Activated CD4-positive, alpha-beta T cell treated with anti-CD3 and anti-CD28 coated beads, Interleukin-2, amount 10 ng/mL, durations not matched to agents 24 days and 14 days (primary cell): ENCODE measurements around the gene SEZ6. TPM values are rescaled to one million over a fixed set of nuclear protein-coding genes. Genes with fewer than 3 reads are reported as not detected.

Experiments used
- DNase-seq: peaks from one replicate; pipeline ENCODE4 v3.0.0; 2022
- H3K27ac Mint-ChIP-seq: one replicate; pipeline ENCODE4 v1.8.0; 2022; ENCODE audit warnings: mild to moderate bottlenecking, mixed read lengths
- H3K27me3 Mint-ChIP-seq: one replicate; pipeline ENCODE4 v1.8.0; 2022; ENCODE audit warnings: mixed read lengths
- H3K36me3 Mint-ChIP-seq: one replicate; pipeline ENCODE4 v1.8.0; 2022; ENCODE audit warnings: low read depth, mild to moderate bottlenecking, mixed read lengths
- H3K4me1 Mint-ChIP-seq: one replicate; pipeline ENCODE4 v1.8.0; 2021; ENCODE audit warnings: mixed read lengths
- H3K4me3 Mint-ChIP-seq: one replicate; pipeline ENCODE4 v1.8.0; 2022; ENCODE audit warnings: mild to moderate bottlenecking, moderate library complexity, mixed read lengths
- H3K9me3 Mint-ChIP-seq: one replicate; pipeline ENCODE4 v1.8.0; 2021; ENCODE audit warnings: mixed read lengths
- intact Hi-C: fragments of 100-400 bp; cut with micrococcal nuclease; formaldehyde crosslinking; loops from one replicate; pipeline ENCODE4 v1.15.1; 2023
- total RNA-seq: library from RNA; stranded (reverse); gene quantifications from 2 replicates; pipeline ENCODE4 v1.2.3, GENCODE V29; 2022

SEZ6 gene, protein sequence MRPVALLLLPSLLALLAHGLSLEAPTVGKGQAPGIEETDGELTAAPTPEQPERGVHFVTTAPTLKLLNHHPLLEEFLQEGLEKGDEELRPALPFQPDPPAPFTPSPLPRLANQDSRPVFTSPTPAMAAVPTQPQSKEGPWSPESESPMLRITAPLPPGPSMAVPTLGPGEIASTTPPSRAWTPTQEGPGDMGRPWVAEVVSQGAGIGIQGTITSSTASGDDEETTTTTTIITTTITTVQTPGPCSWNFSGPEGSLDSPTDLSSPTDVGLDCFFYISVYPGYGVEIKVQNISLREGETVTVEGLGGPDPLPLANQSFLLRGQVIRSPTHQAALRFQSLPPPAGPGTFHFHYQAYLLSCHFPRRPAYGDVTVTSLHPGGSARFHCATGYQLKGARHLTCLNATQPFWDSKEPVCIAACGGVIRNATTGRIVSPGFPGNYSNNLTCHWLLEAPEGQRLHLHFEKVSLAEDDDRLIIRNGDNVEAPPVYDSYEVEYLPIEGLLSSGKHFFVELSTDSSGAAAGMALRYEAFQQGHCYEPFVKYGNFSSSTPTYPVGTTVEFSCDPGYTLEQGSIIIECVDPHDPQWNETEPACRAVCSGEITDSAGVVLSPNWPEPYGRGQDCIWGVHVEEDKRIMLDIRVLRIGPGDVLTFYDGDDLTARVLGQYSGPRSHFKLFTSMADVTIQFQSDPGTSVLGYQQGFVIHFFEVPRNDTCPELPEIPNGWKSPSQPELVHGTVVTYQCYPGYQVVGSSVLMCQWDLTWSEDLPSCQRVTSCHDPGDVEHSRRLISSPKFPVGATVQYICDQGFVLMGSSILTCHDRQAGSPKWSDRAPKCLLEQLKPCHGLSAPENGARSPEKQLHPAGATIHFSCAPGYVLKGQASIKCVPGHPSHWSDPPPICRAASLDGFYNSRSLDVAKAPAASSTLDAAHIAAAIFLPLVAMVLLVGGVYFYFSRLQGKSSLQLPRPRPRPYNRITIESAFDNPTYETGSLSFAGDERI
- not detected in 2 replicates for total RNA-seq

DNA sequence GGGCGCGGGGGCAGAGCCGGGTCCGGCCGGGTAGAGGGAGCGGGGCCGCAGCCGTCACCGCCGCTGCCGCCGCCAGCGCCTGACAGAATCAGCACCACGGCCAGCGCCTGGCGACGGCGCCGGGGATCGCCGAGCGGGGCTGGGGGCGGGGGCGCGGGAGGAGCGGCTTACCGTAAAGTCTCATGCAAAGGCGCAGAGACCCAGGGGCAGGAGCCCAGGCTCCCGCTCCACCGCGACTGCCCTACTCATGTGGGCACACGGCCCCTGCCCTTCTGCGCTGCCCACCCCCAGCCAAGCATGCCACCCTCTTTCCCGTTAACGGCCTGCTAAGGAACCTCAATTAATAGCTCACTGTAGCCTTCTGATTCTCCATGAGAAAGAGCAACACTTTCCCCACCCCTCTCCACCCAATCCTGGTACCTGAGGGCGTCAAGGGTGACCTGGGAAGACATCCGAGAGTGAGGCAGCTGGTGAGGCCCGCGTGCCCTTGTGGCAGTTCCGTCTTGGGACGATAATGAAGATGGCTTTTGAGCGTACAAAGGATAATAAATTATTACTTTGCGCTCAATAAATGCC, at the start of gene SEZ6:
TSS of gene SEZ6 (minus strand) at position 98 of the 576 bp plus-strand sequence. CDS start 164 bp downstream, outside the sequence.
- no peaks in the 10 kb centered on the region for H3K9me3 Mint-ChIP-seq
- H3K36me3 Mint-ChIP-seq: no peaks in the 10 kb centered on the region
- no peak within 1 kb of the TSS for H3K4me3 Mint-ChIP-seq
- peaks cover 5% of the 10 kb centered on the region for H3K4me1 Mint-ChIP-seq
- H3K27ac Mint-ChIP-seq: no peak within 1 kb of the TSS
- DNase-seq: peak; percentile 93
- peaks cover 58% of the 10 kb centered on the region for H3K27me3 Mint-ChIP-seq
- intact Hi-C loops: no loop called here

DNA sequence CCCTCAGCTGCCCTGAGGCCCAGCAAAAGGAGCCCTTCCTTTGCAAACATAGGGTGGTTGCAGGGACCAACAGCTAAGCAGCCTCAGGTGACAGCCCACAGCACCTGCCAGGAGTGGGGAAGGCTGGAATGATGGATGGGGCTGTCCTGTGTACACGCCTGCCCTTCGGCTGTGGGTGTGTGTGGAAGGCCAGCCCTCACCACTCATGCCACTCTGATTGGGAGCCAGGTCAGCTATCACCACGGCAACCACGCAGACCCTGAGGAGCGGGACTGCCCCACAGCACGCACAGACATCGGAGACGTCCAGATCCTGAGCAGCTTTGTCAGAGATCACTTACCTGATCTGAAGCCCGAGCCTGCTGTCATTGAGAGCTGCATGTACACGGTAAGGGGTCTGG, 49.0 kb upstream of the SEZ6 start:
- peaks cover 3% of the 10 kb centered on the region for H3K27me3 Mint-ChIP-seq
- no peak overlapping the region for H3K27ac Mint-ChIP-seq
- no peak for DNase-seq
- no peaks in the 10 kb centered on the region for H3K9me3 Mint-ChIP-seq
- no peaks in the 10 kb centered on the region for H3K4me1 Mint-ChIP-seq
- H3K4me3 Mint-ChIP-seq: no peak overlapping the region
- no peaks in the 10 kb centered on the region for H3K36me3 Mint-ChIP-seq
- intact Hi-C loops: no loop called here

DNA sequence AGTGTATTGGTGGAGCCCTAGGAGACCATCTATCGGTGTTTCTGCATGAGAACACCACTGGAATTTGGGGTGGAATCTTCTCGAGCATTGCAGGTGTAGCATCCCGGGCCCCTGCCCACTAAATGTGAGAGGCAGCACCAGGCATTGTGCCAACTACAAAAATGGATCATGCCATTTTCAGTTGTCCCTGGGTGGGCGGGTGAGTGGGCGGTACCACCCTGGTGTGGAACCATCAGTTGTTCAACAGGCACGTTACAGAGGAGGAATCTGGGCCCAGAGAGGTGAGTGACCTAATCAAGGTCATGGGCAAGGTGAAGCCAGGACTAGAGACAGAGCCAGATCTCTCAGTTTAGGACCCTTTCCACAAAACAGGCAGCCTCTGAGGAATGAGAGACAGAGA, 45.9 kb upstream of the SEZ6 start:
- no peak for DNase-seq
- Mint-ChIP-seq H3K4me3 (no peak overlapping the region), H3K27me3 (peaks cover 14% of the 10 kb centered on the region), H3K4me1 (no peaks in the 10 kb centered on the region), H3K9me3 (no peaks in the 10 kb centered on the region), H3K36me3 (no peaks in the 10 kb centered on the region), H3K27ac (no peak overlapping the region)
- intact Hi-C loops: no loop called here

DNA sequence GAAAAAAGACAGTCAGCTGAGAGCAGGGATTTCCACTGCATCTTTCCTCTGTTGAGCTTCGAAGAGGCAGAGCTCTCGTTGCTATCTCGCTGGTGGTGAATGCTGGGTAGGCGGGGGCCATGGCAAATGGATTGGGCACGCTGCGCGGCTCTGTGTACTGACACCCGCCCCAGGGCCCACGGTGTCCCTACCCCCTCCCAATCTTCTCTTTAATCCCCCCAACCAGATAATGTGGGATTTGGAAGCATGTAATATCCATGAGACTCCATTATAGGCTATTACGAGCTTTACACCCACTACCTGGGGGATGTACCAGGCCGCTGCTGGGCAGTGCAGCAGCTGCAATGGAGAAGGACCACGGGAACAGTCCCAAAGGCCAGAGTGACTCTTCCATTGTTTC, 45.4 kb upstream of the SEZ6 start:
- intact Hi-C loops: no loop called here
- no peaks in the 10 kb centered on the region for H3K4me1 Mint-ChIP-seq
- no peak for DNase-seq
- H3K27ac Mint-ChIP-seq: no peak overlapping the region
- H3K9me3 Mint-ChIP-seq: no peaks in the 10 kb centered on the region
- H3K27me3 Mint-ChIP-seq: peaks cover 18% of the 10 kb centered on the region
- no peaks in the 10 kb centered on the region for H3K36me3 Mint-ChIP-seq
- no peak overlapping the region for H3K4me3 Mint-ChIP-seq

DNA sequence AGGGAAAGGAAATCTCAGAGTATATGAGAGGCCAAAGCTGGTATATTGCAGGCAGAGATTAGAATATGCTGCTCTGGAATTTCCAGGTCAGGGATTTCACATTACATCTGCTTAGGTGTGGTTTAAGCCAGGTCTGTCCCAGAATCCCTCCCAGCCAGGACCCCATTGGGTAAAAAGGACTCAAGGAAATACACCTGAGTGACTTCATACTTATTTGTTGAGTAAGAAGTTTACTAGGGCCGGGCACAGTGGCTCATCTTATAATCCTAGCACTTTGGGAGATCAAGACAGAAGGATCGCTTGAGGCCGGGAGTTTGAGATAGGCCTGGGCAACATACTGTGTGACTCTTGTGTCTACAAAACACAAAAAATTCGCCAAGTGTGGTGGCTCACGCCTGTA, 44.3 kb upstream of the SEZ6 start:
- DNase-seq: no peak
- H3K4me1 Mint-ChIP-seq: peaks cover 2% of the 10 kb centered on the region
- peaks cover 16% of the 10 kb centered on the region for H3K27me3 Mint-ChIP-seq
- H3K27ac Mint-ChIP-seq: no peak overlapping the region
- H3K36me3 Mint-ChIP-seq: no peaks in the 10 kb centered on the region
- no peaks in the 10 kb centered on the region for H3K9me3 Mint-ChIP-seq
- no peak overlapping the region for H3K4me3 Mint-ChIP-seq
- intact Hi-C loops: no loop called here

DNA sequence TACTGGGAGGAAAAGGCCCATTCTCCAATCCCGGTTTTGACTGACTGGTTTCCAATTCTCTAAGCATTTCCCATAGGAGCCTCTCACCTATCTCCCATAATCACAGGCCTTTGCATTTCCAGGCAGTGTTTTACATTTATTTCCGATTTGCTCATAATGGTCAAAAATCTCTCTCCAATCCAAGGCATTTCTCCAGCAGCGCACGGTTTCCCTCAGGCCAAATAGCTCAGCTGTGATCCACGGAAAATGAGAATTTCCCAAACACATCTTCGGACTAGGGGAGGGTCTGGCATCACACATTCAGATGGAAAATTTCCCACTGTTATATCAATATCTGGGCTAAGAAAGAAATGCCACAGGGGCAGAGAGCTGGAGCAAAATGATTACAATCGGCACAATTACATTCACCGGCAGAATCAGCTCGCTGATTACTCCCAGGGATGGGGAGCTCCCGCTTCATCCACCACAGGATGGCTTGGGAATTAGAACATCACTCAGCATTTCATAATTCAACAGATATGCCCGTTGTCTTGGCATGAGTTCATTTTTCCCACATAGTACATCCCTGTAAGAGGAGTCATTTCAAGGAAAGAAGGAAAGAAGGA, 43.8 kb upstream of the SEZ6 start:
- Mint-ChIP-seq H3K4me1 (peaks cover 2% of the 10 kb centered on the region), H3K4me3 (no peak overlapping the region), H3K9me3 (no peaks in the 10 kb centered on the region), H3K27ac (no peak overlapping the region), H3K36me3 (no peaks in the 10 kb centered on the region), H3K27me3 (peaks cover 16% of the 10 kb centered on the region)
- DNase-seq: no peak
- intact Hi-C loops: no loop called here

DNA sequence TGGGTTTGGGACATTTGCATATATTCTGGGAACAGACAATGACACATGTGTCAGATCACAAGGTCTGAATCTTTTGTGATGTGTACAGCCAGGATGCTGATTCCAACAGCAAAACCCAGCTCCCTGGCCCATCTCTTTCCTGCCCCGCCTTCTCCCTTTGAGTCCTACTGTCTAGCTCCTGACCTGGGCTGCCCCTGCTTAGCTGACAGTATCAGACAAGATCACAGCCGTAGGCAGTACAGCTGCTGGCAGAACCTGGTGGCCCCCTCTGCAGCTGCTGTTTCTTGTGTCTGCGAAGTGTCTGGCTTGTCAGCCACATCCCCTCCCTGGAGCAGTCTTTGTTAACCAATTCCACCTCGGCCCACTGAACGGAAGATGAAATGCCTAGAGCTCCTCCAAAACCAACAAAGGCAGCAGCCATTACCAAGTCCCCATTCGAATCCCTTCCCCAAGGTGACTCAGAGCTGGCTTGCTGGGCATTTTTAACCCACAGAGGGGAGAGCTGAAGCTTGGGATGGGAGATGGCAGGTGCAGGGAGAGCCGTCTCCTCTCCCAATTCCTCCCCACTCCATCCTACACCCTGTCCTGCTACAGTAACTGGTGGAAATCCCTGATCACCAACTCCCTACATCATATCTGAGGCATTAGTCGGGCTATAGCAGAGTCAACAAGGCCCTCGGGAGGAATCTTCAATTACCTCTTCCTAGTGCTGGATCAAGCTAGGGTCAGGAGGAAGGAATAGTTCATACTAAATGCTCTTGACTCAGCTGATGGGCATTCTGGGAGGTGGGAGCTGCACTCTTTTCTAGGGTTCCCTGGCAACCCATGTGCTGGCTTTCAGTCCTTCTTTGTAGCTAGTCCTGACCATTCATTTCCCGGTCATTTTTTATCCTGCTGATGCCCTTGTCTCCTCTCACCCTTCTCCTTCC, 42.9 kb upstream of the SEZ6 start:
- Mint-ChIP-seq H3K9me3 (no peaks in the 10 kb centered on the region), H3K27ac (no peak overlapping the region), H3K27me3 (peaks cover 16% of the 10 kb centered on the region), H3K4me3 (no peak overlapping the region), H3K36me3 (no peaks in the 10 kb centered on the region), H3K4me1 (peaks cover 2% of the 10 kb centered on the region)
- peak; percentile 56 for DNase-seq
- intact Hi-C loops: no loop called here

DNA sequence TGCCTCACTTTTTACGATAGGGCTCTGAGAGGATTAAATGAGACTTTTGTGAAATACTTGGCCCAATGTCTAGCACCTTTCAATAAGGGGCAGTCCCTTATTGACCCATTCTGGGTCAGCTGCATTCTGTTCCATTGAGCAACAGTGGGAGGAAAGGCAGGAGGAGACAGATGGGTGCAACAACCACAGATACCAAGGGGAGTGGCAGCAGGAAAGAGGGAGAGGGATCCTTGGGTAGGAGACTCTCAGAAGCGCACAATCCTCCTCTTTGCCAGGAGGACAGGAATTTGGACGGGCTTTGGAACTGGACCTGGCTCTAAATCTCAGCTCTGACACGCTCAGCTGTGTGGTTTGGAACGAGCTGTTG, 40.6 kb upstream of the SEZ6 start:
- no peak overlapping the region for H3K4me3 Mint-ChIP-seq
- intact Hi-C loops: no loop called here
- no peak overlapping the region for H3K27ac Mint-ChIP-seq

DNA sequence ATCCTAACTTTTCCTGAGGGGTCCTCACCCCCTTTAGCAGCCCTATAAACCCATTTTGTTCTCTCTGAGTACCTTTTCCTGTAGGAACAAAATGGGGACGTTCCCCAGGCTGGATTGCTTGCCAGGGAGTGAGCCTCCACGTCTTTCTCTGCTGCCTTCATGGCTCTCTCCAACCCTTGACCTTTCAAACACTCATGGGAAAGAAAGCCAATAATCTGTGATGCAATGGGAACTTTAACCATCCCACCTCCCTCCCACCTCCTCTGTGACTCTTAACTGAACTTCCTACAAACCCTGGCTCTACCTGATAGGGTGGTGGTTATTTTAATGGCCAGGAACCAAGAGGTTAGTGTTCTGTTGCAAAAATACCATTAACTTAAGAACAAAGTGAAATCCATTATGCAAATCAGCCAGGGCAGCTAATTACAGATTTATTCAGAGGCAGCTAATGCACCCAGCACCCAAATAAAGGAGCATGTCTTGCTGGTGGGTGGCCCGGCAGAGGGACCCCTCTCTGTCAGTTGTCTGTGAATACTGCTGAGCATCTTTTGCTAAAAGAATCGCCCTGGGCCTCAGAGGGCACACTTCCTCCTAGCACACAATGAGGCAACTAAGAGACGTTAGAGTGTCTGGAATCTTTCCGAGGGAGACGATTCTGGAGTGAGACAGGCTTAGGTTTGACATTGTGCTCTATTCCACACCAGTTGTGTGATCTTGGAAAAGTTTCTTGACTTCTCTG, 40.1 kb upstream of the SEZ6 start:
- intact Hi-C loops: no loop called here
- DNase-seq: no peak
- H3K4me3 Mint-ChIP-seq: no peak overlapping the region
- H3K4me1 Mint-ChIP-seq: peaks cover 5% of the 10 kb centered on the region
- peaks cover 16% of the 10 kb centered on the region for H3K27me3 Mint-ChIP-seq
- no peaks in the 10 kb centered on the region for H3K9me3 Mint-ChIP-seq
- no peaks in the 10 kb centered on the region for H3K36me3 Mint-ChIP-seq
- H3K27ac Mint-ChIP-seq: no peak overlapping the region

More for the DNA sequence above, 40.6 kb upstream of the SEZ6 start:
- DNase-seq: no peak
- peaks cover 16% of the 10 kb centered on the region for H3K27me3 Mint-ChIP-seq
- H3K36me3 Mint-ChIP-seq: no peaks in the 10 kb centered on the region
- peaks cover 5% of the 10 kb centered on the region for H3K4me1 Mint-ChIP-seq
- H3K9me3 Mint-ChIP-seq: no peaks in the 10 kb centered on the region

DNA sequence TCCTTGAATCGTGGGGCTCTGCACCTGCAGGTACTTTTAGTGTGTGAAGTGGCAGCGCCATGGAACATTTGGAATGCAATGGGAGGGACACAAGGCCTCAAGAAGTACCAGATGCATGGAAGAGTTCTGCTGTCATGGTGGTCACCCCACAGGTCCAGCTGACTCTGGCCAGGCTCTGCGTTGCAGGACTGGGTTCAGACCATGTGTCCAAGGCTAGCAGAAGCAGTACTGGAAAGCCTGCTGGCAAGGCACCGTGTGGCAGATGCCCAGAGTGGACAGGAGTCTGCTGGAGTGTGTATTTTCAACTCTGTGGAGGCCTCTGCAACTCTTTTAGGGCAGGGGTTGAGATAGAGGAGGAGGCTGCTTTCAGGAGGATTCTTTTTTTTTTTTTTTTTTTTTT, 39.2 kb upstream of the SEZ6 start:
- H3K4me3 Mint-ChIP-seq: no peak overlapping the region
- no peaks in the 10 kb centered on the region for H3K9me3 Mint-ChIP-seq
- H3K36me3 Mint-ChIP-seq: no peaks in the 10 kb centered on the region
- no peak overlapping the region for H3K27ac Mint-ChIP-seq
- peaks cover 16% of the 10 kb centered on the region for H3K27me3 Mint-ChIP-seq
- H3K4me1 Mint-ChIP-seq: peaks cover 5% of the 10 kb centered on the region
- intact Hi-C loops: no loop called here
- no peak for DNase-seq

DNA sequence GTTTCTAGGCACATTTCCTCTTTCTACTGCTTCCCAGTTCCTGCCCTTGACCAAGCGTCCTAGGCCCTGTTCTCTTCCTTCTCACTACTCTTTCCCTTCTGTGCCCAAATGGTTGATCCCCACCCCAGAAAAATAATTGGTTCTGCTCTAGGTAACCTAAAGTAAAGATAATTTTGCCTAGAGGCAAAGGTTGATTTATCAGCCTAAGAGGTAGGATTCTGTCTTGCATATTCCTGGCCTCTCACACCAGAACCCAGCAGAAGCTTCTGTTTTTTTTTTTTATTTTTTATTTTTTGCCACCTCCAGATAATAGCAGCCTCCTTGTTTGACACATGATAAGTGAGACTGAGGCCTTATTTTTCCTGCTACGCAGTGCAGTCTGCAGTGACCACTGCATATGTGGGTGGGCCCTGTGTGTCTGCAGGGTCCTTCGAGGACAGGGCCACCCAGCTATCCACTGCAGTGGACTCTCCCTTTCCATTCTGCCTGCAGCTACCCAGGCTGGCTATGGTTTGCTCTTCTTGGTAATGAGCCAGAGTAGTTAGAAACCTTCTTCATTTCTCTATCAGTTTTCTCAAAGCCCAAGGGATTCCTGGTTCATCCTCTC, 37.8 kb upstream of the SEZ6 start:
- Mint-ChIP-seq H3K27ac (no peak overlapping the region), H3K4me3 (no peak overlapping the region), H3K36me3 (no peaks in the 10 kb centered on the region), H3K27me3 (peaks cover 10% of the 10 kb centered on the region), H3K9me3 (no peaks in the 10 kb centered on the region), H3K4me1 (peaks cover 5% of the 10 kb centered on the region)
- intact Hi-C loops: no loop called here
- DNase-seq: no peak
